ENCODE data around the gene UQCC2. TPM values are rescaled to one million over a fixed set of nuclear protein-coding genes. Genes with fewer than 3 reads are reported as not detected.

The UQCC2 gene
- total RNA-seq, 1 donor from 2014 or later: 98.8 TPM

- peaks cover 33% of the 10 kb centered on the region for H3K4me1 Mint-ChIP-seq (ENCODE audit: unreplicated experiment)
- no peak overlapping the region for H3K4me3 Mint-ChIP-seq
- no peaks in the 10 kb centered on the region for H3K36me3 Mint-ChIP-seq
- DNase-seq (ENCODE audit: extremely low spot score, unreplicated experiment): no peak
- H3K27ac Mint-ChIP-seq: no peak overlapping the region
- H3K9me3 Mint-ChIP-seq: no peaks in the 10 kb centered on the region
- H3K27me3 Mint-ChIP-seq: peaks cover 21% of the 10 kb centered on the region
- no peak for TF ChIP-seq CTCF (conservative IDR thresholded peaks at IDR 0.05)
These were observed 15.6 kb upstream of the UQCC2 start for GRCh38 chr6:33727126-33727525.

DNA sequence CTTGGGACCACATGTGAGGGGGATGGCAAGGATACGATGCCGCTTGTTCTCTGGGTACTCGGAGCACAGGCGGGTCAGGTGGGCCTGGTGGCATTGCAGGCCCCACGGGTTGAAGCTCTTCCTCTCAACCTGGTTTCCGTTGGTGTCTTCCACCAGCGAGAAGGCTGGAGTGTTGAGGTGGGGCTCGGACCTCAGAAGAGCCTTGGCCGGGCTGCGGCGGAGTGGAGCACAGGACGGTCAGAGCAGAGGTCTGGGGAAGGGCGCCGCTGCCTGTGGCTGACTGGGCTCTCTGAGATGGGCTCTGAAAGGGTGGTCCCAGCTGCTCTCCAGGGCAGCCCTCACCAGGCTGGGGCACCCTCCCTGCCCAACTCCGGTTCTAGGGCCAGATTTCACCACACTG lies 15.2 kb upstream of the UQCC2 start:
- TF ChIP-seq CTCF (conservative IDR thresholded peaks at IDR 0.05): no peak
- Mint-ChIP-seq H3K27me3 (peaks cover 22% of the 10 kb centered on the region), H3K36me3 (no peaks in the 10 kb centered on the region), H3K4me3 (no peak overlapping the region), H3K27ac (no peak overlapping the region), H3K4me1 (ENCODE audit: unreplicated experiment) (peaks cover 32% of the 10 kb centered on the region), H3K9me3 (no peaks in the 10 kb centered on the region)
- DNase-seq (ENCODE audit: extremely low spot score, unreplicated experiment): no peak

DNA sequence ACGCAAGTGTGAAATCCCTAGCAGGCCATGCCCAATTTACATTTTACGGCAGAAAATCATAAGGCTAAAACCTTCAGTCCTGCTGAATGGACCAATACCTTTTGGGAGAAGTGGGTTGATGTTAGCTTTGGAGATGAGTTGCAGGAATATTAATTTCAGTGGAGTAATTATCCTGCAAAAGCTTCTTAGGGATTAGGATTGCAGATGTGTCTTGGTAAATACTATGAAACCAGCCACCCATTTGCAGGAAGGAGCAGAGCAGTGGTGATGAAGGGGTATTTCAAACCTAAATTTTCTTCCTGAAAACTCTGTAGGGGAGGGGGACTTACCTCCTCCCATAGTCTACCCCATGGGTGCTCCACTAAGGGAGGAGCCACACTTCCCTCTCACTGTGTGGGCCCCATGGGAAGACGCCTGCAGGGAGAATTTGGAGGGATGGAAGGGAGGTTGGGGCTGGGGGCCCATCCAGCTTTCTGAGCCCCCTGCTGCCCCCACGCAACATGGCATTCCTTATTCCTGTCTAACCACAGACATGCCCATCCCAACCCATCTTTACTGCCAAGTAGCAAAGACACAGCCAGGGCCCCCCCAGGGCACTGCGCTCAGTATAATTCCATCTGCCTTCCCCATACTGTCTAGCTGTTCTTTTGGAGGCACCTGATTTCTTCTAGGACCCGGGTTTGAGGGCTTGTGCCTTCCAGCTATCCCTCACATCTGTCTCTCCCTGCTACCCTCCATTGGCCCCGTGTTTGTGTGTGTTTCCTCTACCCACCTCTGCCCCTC lies 14.6 kb upstream of the UQCC2 start:
- no peaks in the 10 kb centered on the region for H3K9me3 Mint-ChIP-seq
- no peaks in the 10 kb centered on the region for H3K36me3 Mint-ChIP-seq
- no peak overlapping the region for H3K27ac Mint-ChIP-seq
- DNase-seq (ENCODE audit: extremely low spot score, unreplicated experiment): no peak
- peaks cover 26% of the 10 kb centered on the region for H3K27me3 Mint-ChIP-seq
- TF ChIP-seq CTCF (conservative IDR thresholded peaks at IDR 0.05): no peak
- peaks cover 28% of the 10 kb centered on the region for H3K4me1 Mint-ChIP-seq (ENCODE audit: unreplicated experiment)
- no peak overlapping the region for H3K4me3 Mint-ChIP-seq

- no peak for TF ChIP-seq CTCF (conservative IDR thresholded peaks at IDR 0.05)
- H3K9me3 Mint-ChIP-seq: no peaks in the 10 kb centered on the region
- no peaks in the 10 kb centered on the region for H3K36me3 Mint-ChIP-seq
- peaks cover 21% of the 10 kb centered on the region for H3K4me1 Mint-ChIP-seq (ENCODE audit: unreplicated experiment)
- H3K27me3 Mint-ChIP-seq: peaks cover 27% of the 10 kb centered on the region
- no peak overlapping the region for H3K27ac Mint-ChIP-seq
- no peak overlapping the region for H3K4me3 Mint-ChIP-seq
- no peak for DNase-seq (ENCODE audit: extremely low spot score, unreplicated experiment)
These were observed 13.7 kb upstream of the UQCC2 start for GRCh38 chr6:33725222-33725621.

DNA sequence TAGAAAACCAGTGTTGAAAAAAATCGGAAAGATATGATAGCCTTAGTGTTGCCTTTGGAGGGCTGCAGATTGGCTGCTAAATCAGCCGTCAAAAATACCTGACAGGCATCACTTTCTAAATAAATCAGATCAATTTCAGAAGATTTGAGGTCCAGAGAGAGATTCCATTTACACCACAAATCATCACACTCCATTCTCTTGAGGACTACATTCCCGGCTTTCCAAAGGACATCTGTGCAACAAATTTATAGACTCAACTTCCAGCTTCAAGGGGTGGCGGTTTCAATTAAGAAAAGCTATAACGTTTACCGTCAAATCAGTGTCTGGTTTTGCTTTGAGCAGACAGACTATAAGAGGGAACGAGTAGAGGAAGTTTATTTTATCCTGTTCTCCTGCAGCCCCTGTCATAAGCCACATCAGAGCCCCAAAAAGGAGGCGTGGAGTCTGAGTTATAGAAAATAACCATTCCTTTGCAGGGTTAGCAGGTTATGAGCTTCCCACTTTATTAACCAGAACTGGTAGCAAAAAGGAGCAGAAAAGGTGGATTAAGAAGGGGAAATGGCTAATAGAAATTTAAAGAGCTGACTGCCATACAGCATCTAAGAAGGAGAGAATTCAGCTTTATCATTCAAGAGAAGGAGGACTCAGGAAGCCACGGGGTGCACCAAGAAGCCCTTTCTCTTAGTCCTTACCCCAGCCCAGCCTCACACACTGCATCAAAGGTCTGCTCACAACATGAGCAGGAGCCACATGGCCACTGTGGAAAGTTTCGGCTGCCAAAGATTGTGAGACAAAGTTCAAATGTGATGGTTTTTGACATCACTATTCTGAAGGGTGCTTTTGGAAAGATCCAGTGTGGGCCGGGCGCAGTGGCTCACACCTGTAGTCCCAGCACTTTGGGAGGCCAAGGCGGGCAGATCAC lies 12.9 kb upstream of the UQCC2 start:
- peaks cover 30% of the 10 kb centered on the region for H3K27me3 Mint-ChIP-seq
- H3K27ac Mint-ChIP-seq: no peak overlapping the region
- no peak for TF ChIP-seq CTCF (conservative IDR thresholded peaks at IDR 0.05)
- H3K4me1 Mint-ChIP-seq (ENCODE audit: unreplicated experiment): peaks cover 17% of the 10 kb centered on the region
- no peaks in the 10 kb centered on the region for H3K36me3 Mint-ChIP-seq
- DNase-seq (ENCODE audit: extremely low spot score, unreplicated experiment): no peak
- no peak overlapping the region for H3K4me3 Mint-ChIP-seq
- H3K9me3 Mint-ChIP-seq: no peaks in the 10 kb centered on the region
